Panc1 (cell line): ENCODE measurements around the gene RELA. TPM values are rescaled to one million over a fixed set of nuclear protein-coding genes. Genes with fewer than 3 reads are reported as not detected.

Experiments used
- ATAC-seq: fragments of 200-7000 bp; cut with Tn5 transposase; 2 replicates; pipeline ENCODE4 v1.9.1; 2020; ENCODE audit warnings: mild to moderate bottlenecking, moderate library complexity
- BruUV-seq: library from RNA; stranded (reverse); fragments of 400-500 nt; replicated peaks from 2 replicates; lab custom pipeline; 2021; lab: Mats Ljungman, UMichigan
- CTCF ChIA-PET: fragments of 300-600 bp; sonication (Branson Sonifier 250); formaldehyde crosslinking; loops from one replicate; lab custom pipeline; 2022; ENCODE audit warnings: antibody characterized with exemption; lab: Charles Lee
- POLR2A ChIA-PET: fragments of 300-600 bp; sonication (Branson Sonifier 250); formaldehyde crosslinking; loops from one replicate; lab custom pipeline; 2022; ENCODE audit warnings: antibody characterized with exemption; lab: Charles Lee
- DNase-seq: peaks from one replicate; pipeline ENCODE4 v3.0.0-alpha.2; 2010; ENCODE audit warnings: low read depth, low spot score
- H3K27ac ChIP-seq: 2 replicates; pipeline ENCODE4 v1.5.1; 2011; ENCODE audit warnings: mild to moderate bottlenecking, low read length, inconsistent platforms
- H3K27me3 ChIP-seq: fragments of 200-500 bp; sonication (Bioruptor generic); 2 replicates; pipeline ENCODE4 v1.6.0; 2014; ENCODE audit warnings: low read length, inconsistent platforms; ENCODE audit not compliant: control insufficient read depth, insufficient read depth
- H3K36me3 ChIP-seq: fragments of 200-500 bp; sonication (Bioruptor generic); 2 replicates; pipeline ENCODE4 v1.5.1; 2014; ENCODE audit warnings: inconsistent platforms, mild to moderate bottlenecking, low read length, moderate library complexity; ENCODE audit not compliant: control insufficient read depth, insufficient read depth
- H3K4me1 ChIP-seq: 2 replicates; pipeline ENCODE4 v1.5.1; 2011; ENCODE audit warnings: inconsistent platforms, mild to moderate bottlenecking, low read length, moderate library complexity; ENCODE audit not compliant: control insufficient read depth, insufficient read depth
- H3K4me3 ChIP-seq, 2 experiments: 2 replicates each; pipeline ENCODE4 v1.5.1; 2011 to 2012; ENCODE audit warnings: low read depth in 2 of 2, low read length in 2 of 2, mild to moderate bottlenecking in 2 of 2, inconsistent platforms in 1 of 2, moderate library complexity in 1 of 2
- H3K9me3 ChIP-seq: fragments of 200-500 bp; sonication (Bioruptor generic); 2 replicates; pipeline ENCODE4 v1.5.1; 2014; ENCODE audit warnings: low read depth, mild to moderate bottlenecking, inconsistent platforms, low read length, moderate library complexity; ENCODE audit not compliant: control insufficient read depth, insufficient read depth
- POLR2AphosphoS5 ChIP-seq: IDR thresholded peaks from 2 replicates; pipeline ENCODE4 v1.6.1; 2012; ENCODE audit warnings: mild to moderate bottlenecking, low read depth, low read length, moderate library complexity
- SIN3A ChIP-seq: IDR thresholded peaks from 2 replicates; pipeline ENCODE4 v1.6.1; 2012; ENCODE audit warnings: low read depth, mild to moderate bottlenecking, low read length, moderate library complexity, borderline replicate concordance; ENCODE audit not compliant: insufficient read depth
- TCF7L2 ChIP-seq: IDR thresholded peaks from 2 replicates; pipeline ENCODE4 v1.6.1; 2011; ENCODE audit warnings: mild to moderate bottlenecking, low read depth, low read length, inconsistent platforms
- in situ Hi-C: cut with HindIII; loops from 2 replicates; pipeline ENCODE4 v1.10.0; 2016; ENCODE audit warnings: low sequenced_read_pairs, low pct_unique_long_range_greater_than_20kb
- intact Hi-C: fragments of 100-400 bp; cut with micrococcal nuclease; formaldehyde crosslinking; loops from one replicate; pipeline ENCODE4 v1.10.0; 2022; ENCODE audit not compliant: unreplicated experiment
- total RNA-seq: library from RNA; stranded (reverse); gene quantifications from one replicate; pipeline ENCODE4 v1.2.1, GENCODE V29; 2021; ENCODE audit not compliant: unreplicated experiment
- TF ChIP-seq, protein P1 (sequence below), 2 experiments: IDR thresholded peaks; 2 replicates each; pipeline ENCODE4 v1.6.1; 2011 to 2012; ENCODE audit warnings: low read depth in 2 of 2, control low read depth in 1 of 2, low read length in 1 of 2, mild to moderate bottlenecking in 1 of 2, moderate library complexity in 1 of 2; ENCODE audit not compliant: insufficient read depth in 1 of 2
- TF ChIP-seq, protein P2 (sequence below): fragments of 450-650 bp; IDR thresholded peaks from 2 replicates; pipeline ENCODE4 v1.5.1; 2017; ENCODE audit warnings: mild to moderate bottlenecking

RELA gene
- total RNA-seq, 1 experiment from 2014 or later = 141 TPM

DNA sequence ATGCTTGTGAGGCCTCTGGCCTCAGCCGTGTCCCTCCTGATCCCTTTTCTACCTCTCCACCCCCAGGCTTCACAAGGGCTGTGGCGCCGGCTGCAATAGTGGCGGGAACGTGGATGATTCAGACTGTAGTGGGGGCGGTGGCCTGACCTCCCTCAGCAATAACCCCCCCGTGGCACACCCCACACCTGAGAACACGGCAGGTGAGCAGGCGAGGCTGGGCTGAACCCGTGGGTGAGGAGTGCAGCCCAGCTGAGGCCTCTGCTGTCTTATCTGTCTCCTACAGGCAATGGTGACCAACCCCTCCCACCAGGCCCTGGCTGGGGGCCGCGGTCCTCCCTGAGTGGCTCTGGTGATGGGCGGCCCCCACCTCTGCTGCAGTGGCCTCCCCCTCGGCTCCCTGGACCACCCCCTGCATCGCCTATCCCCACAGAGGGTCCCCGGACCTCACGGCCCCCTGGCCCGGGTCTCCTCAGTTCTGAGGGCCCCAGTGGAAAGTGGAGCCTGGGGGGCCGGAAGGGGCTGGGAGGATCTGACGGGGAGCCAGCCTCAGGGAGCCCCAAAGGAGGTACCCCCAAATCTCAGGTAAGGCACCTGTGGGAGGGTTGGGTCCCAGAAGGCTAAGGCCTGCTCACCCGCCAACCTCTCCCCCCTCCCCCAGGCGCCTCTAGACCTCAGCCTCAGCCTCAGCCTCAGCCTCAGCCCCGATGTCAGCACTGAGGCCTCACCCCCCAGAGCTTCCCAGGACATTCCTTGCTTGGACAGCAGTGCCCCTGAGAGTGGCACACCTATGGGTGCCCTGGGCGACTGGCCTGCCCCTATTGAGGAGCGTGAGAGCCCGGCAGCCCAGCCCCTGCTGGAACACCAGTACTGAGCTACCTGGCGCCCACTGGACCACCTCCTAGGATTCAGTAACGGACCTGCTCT lies 26.3 kb downstream of the RELA start:
- POLR2A ChIA-PET = interaction anchor here (0.5 kb wide), 1 partner anchor 53 kb away, joined by 8 read pairs; no protein-coding TSS in a partner anchor

DNA sequence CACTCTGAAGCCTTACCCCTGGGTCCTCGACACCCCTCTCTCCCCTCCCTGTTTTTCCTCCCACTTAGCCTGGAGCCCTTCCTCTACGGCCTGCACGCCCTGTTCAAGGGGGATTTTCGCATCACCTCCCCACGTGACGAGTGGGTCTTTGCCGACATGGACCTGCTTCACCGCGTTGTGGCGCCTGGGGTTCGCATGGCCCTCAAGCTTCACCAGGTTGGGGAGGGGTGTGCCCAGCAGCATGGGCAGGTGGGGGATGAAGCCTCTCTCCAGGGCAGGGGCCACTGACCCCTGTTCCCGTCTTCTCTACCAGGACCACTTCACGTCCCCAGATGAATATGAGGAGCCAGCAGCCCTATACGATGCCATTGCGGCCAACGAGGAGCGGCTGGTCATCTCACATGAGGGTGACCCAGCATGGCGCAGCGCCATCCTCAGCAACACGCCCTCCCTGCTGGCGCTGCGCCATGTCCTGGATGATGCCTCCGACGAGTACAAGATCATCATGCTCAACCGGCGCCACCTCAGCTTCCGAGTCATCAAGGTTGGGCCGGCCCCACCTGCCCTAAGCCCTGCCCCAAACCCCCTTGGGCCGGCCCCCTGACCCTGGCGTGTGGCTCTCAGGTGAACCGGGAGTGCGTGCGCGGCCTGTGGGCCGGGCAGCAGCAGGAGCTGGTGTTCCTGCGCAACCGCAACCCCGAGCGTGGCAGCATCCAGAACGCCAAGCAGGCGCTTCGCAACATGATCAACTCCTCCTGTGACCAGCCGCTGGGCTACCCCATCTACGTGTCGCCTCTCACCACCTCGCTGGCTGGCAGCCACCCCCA lies 27.6 kb downstream of the RELA start:
- BruUV-seq = no TSS peak
- in situ Hi-C loops = no loop called here
- Histone ChIP-seq H3K36me3 (peaks cover 10% of the 10 kb centered on the region), H3K4me3 (no peak overlapping the region), H3K27me3 (no peaks in the 10 kb centered on the region), H3K9me3 (no peaks in the 10 kb centered on the region), H3K4me1 (peaks cover 21% of the 10 kb centered on the region), H3K27ac (no peak overlapping the region)
- intact Hi-C loops = loop anchor here (10.0 kb wide), 1 partner anchor 70 kb away; no protein-coding TSS in a partner anchor
- POLR2A ChIA-PET = no interaction called here
- TF ChIP-seq TCF7L2 (no peak), POLR2AphosphoS5 (no peak), SIN3A (no peak)
- TF ChIP-seq, protein P1, sequence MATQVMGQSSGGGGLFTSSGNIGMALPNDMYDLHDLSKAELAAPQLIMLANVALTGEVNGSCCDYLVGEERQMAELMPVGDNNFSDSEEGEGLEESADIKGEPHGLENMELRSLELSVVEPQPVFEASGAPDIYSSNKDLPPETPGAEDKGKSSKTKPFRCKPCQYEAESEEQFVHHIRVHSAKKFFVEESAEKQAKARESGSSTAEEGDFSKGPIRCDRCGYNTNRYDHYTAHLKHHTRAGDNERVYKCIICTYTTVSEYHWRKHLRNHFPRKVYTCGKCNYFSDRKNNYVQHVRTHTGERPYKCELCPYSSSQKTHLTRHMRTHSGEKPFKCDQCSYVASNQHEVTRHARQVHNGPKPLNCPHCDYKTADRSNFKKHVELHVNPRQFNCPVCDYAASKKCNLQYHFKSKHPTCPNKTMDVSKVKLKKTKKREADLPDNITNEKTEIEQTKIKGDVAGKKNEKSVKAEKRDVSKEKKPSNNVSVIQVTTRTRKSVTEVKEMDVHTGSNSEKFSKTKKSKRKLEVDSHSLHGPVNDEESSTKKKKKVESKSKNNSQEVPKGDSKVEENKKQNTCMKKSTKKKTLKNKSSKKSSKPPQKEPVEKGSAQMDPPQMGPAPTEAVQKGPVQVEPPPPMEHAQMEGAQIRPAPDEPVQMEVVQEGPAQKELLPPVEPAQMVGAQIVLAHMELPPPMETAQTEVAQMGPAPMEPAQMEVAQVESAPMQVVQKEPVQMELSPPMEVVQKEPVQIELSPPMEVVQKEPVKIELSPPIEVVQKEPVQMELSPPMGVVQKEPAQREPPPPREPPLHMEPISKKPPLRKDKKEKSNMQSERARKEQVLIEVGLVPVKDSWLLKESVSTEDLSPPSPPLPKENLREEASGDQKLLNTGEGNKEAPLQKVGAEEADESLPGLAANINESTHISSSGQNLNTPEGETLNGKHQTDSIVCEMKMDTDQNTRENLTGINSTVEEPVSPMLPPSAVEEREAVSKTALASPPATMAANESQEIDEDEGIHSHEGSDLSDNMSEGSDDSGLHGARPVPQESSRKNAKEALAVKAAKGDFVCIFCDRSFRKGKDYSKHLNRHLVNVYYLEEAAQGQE (IDR thresholded peaks at IDR 0.05; ENCODE audit: insufficient read depth in 1 of 2, low read depth in 2 of 2, low read length in 1 of 2) = no peak
- TF ChIP-seq, protein P2, sequence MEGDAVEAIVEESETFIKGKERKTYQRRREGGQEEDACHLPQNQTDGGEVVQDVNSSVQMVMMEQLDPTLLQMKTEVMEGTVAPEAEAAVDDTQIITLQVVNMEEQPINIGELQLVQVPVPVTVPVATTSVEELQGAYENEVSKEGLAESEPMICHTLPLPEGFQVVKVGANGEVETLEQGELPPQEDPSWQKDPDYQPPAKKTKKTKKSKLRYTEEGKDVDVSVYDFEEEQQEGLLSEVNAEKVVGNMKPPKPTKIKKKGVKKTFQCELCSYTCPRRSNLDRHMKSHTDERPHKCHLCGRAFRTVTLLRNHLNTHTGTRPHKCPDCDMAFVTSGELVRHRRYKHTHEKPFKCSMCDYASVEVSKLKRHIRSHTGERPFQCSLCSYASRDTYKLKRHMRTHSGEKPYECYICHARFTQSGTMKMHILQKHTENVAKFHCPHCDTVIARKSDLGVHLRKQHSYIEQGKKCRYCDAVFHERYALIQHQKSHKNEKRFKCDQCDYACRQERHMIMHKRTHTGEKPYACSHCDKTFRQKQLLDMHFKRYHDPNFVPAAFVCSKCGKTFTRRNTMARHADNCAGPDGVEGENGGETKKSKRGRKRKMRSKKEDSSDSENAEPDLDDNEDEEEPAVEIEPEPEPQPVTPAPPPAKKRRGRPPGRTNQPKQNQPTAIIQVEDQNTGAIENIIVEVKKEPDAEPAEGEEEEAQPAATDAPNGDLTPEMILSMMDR = no peak
- ATAC-seq (no peak), DNase-seq (no peak)
- CTCF ChIA-PET = no interaction called here

More for the DNA sequence above, 26.3 kb downstream of the RELA start:
- DNase-seq = no peak
- no peaks in the 10 kb centered on the region for H3K27me3 ChIP-seq
- H3K4me3 ChIP-seq = no peak overlapping the region
- H3K4me1 ChIP-seq = peaks cover 24% of the 10 kb centered on the region
- H3K9me3 ChIP-seq = no peaks in the 10 kb centered on the region
- ATAC-seq = no peak
- intact Hi-C loops = loop anchor here (10.0 kb wide), 1 partner anchor 68 kb away; no protein-coding TSS in a partner anchor
- BruUV-seq = no TSS peak
- H3K36me3 ChIP-seq = peaks cover 10% of the 10 kb centered on the region; the same call in 1 of the 2 replicates
- H3K27ac ChIP-seq = peak overlapping the region; percentile 76; the same call in 1 of the 2 replicates
- TF ChIP-seq TCF7L2 (no peak), POLR2AphosphoS5 (no peak), SIN3A (no peak)
- TF ChIP-seq, protein P2 = no peak
- TF ChIP-seq, protein P1 (IDR thresholded peaks at IDR 0.05; ENCODE audit: insufficient read depth in 1 of 2, low read depth in 2 of 2, low read length in 1 of 2) = no peak
- CTCF ChIA-PET = no interaction called here
- in situ Hi-C loops = no loop called here
